GM21515 (cell line): ENCODE measurements around the gene TUBB1.
A peak's percentile ranks its signal among the peaks of the same experiment; 100 is the strongest.

Experiments used
- ATAC-seq: cut with Tn5 transposase; IDR thresholded peaks from one replicate; pipeline ENCODE4 v1.9.1; 2021; ENCODE audit not compliant: unreplicated experiment

TUBB1 gene

DNA sequence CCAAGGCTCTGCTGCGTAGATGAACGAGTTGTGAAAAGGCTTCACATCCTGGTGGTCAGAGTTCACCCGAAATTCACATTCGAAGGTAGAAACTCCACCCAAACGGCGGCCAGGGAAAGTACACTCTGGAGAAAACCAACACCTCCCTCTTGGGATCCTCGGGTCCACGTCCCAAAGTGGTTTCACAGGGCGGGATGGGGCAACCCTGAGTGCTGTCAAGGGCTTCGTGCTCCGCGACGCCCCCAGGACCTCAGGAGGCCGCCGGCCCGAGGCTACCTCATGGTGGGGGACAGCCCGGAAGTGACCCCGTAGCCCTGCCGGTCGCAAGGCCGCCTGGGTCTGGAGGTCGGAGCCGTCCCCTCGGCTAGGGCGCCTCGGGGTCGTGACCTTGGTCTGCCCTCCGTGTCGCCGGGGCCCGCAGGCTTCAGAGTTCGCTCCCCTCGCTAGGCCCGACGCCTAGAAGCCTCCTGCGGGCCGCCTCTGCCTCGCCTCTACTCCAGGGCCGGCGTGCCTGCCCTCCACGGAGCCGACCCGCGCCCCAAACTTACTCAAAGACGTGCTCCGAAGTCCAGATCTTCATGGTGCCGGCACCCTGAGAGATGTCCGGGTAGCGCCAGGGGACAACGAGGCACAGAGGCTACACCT lies 23.0 kb downstream of the TUBB1 start, which contains the start of gene PRELID3B:
TSS of gene PRELID3B (minus strand) at position 636 of the 645 bp plus-strand sequence. CDS start at position 580, 56 bp downstream.
- peak; percentile 31 for ATAC-seq

- peak; percentile 93 for ATAC-seq
These were observed 23.8 kb downstream of the TUBB1 start for GRCh38 chr20:59042796-59043631.

DNA sequence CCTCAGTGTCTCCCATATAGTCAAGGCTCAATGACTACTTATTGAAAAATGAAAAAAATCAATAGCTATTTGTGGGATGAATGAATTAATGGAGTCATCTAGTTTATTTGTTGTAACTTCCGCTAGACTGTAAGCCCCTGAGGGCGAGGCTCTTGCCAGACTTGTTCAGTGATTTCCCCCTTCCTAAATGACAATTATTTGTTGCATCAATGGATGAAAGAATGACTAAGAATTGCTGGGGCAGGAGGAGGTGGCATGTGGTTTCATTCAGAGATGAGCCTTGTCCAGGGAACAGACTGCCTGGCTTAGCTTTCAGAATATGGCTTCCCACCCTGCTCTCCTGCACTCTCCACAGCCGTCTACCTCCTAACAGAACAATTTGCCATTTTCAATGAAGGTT lies 24.5 kb downstream of the TUBB1 start:
- ATAC-seq, result no peak

DNA sequence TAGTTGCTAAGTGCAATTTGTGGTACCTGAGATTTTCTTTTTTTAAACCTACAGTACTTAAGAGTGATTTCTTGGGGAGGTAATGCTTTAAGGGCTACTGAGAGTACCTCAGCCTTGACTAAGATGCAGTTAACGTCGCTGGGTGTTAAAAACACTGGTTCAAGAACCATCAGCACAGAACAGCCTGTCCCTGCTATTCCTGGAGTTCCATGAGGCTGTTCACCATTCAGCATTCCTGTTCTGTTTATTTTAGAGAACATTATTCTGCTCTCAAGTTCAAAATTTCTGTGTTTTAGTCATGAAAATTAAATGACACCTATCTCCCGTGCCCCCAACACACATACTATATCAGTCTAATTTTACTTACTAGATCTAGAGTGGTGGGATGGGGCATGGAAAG lies 25.1 kb downstream of the TUBB1 start:
- ATAC-seq, result no peak

- no peak for ATAC-seq
These were observed 25.6 kb downstream of the TUBB1 start for GRCh38 chr20:59044796-59045195.

- no peak for ATAC-seq
These were observed 27.6 kb downstream of the TUBB1 start for GRCh38 chr20:59046862-59047261.

GRCh38 chr20:59047938-59048680 lies 28.9 kb downstream of the TUBB1 start:
- no peak for ATAC-seq

DNA sequence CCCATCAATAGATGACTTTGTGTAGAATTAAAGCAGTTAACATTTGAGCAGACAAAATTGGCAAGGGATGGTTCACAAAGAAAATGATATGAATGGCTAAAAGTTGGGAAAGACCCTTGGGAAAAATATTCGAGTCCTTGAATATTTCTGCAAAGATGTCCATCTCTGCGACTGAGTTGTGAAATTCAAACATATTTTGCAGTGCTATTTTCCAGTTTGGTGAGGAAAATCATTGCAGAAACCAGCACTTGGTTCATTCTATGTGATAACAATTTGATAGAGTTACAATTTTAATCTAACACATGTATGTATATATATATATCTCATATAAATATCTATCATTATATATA lies 29.4 kb downstream of the TUBB1 start:
- no peak for ATAC-seq

DNA sequence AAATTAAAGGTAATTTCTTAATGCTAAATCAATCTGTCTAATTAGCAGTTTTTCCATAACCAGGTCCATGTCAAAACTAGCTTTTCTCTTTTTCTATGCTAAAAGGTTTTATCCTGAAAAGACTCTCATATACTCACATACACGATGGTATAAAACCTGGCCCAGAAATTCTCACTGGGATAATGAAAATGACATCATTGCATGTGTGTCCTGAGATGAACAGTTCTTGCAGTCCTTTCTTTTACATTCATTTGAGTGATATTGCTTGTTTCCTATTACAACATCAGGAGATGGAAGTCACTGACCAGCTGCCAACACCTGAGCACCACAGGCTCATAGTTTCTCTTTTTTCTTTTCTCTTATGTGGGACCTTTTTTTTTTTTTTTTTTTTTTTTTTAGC lies 31.2 kb downstream of the TUBB1 start:
- ATAC-seq, result no peak

DNA sequence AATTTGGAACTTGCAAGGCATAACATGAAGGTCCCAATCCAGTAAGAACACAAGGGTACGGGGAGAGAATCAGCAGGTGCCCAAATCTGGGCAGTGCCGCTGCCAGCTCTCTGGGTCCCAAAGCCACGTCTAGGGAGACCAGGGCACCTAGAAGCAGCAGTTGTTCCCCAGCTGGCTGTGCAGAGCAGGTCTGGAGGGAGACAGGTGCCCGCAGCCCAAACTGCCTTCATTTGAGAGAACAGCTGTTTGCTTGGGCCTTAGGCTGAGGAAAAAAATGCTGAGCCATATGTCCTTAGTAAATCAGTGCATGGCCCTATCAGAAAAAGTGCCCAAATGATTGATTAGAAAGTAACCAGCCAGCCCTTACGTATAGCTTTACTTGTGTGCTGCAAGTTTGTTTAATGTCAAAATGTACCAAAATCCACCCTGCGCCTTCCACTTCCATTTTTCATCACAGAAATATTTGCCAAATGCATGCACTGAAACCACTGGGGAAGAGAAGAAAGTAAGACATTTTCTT lies 32.5 kb downstream of the TUBB1 start:
- no peak for ATAC-seq

- no peak for ATAC-seq
These were observed 36.1 kb downstream of the TUBB1 start for GRCh38 chr20:59055302-59055701.

- no peak for ATAC-seq
These were observed 42.9 kb downstream of the TUBB1 start for GRCh38 chr20:59062081-59062480.

- no peak for ATAC-seq
These were observed 44.4 kb downstream of the TUBB1 start for GRCh38 chr20:59063358-59064213.

GRCh38 chr20:59064214-59064722 lies 45.0 kb downstream of the TUBB1 start:
- ATAC-seq, result no peak

DNA sequence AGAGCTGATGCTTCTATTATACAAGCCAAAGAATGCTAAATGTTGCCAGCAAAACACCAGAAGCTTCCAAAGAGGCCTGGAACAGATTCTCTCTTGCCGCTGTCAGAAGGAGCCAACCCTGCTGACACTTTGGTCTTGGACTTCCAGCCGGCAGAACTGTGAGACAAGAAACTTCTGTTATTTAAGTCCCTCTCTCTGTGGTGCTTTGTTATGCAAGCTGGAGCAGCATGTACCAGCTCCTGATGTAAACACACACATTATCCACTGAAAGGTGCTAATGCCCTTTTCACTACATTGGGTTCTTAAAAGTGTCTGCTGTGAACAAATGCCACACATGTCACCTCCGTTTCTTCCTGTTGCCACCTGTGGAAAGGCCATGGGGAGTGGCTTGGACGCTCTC lies 49.3 kb downstream of the TUBB1 start:
- ATAC-seq, result no peak

GRCh38 chr20:59069026-59069425 lies 49.8 kb downstream of the TUBB1 start:
- no peak for ATAC-seq

DNA sequence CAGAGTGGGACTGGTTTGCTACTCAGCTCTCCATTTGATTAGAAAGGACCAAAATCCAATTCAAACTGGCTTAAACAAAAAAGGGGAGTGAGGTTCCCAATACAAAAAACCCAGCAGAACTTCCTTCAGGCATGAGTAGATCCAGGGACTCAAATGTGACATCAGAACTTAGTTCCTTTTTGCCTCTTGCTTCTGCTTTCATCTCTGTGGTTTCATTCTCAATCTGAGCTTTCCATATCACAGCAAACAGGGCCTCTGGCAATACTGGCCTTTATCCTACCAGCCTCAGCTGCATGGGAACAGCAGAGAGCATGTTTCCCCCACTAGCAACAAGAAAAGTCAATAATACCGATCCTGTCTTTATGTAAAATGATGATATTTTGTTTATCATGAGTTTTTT lies 52.0 kb downstream of the TUBB1 start:
- ATAC-seq, result no peak

GRCh38 chr20:59073582-59073981 lies 54.4 kb downstream of the TUBB1 start:
- ATAC-seq, result no peak

- no peak for ATAC-seq
These were observed 55.2 kb downstream of the TUBB1 start for GRCh38 chr20:59074456-59074855.

DNA sequence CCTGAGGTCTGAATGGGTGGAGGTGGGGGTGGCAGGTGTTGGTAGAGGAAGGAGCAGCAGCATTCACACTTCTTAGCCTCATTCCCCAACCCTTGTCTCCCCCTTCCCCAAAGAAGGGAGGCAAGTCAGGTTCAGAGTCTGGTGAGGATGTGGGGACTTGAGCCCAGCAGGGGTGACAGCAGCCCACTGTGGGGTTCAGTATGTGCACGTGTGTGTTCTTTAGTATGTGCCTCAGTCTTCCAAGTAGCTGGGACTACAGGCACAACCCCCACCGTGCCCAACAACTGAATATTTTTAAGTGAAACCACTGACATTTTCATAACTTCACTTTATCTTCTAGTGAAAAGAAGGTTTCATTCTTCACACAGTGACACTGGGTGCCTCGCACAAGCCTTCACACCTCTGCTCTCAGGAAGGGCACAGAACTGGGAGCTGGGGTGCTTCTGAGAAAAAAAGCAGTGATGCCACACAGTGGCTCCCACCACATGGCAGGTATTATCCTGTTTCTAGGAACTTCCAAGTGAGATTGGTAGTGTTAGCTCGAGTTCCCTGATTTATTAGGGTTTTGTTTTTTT lies 56.8 kb downstream of the TUBB1 start:
- ATAC-seq, result no peak
